ENCODE data around the gene TNNI3K. TPM values are rescaled to one million over a fixed set of nuclear protein-coding genes. Genes with fewer than 3 reads are reported as not detected.

TNNI3K gene
- total RNA-seq, 1 experiment from 2014 or later = 0.49 TPM

- Histone ChIP-seq H3K27ac (ENCODE audit: low read depth, low read length) (no peak overlapping the region), H3K36me3 (ENCODE audit: control insufficient read depth in 1 of 2, insufficient read depth in 2 of 2, low read length in 2 of 2) (no peaks in the 10 kb centered on the region), H4K20me1 (ENCODE audit: insufficient read depth) (no peaks in the 10 kb centered on the region), H3K9ac (ENCODE audit: low read length) (no peak overlapping the region), H2AFZ (ENCODE audit: low read depth, low read length, poor library complexity, severe bottlenecking) (no peak overlapping the region), H3K4me3 (replicated peaks in 1 of 2; ENCODE audit: low read depth in 1 of 2, low read length in 2 of 2) (no peak overlapping the region), H3K9me2 (ENCODE audit: insufficient read depth) (no peaks in the 10 kb centered on the region), H3K9me3 (ENCODE audit: control insufficient read depth in 1 of 2, insufficient read depth in 1 of 2, low read depth in 1 of 2, low read length in 2 of 2) (no peaks in the 10 kb centered on the region), H3K79me2 (ENCODE audit: insufficient read depth, low read length) (no peaks in the 10 kb centered on the region), H3K27me3 (ENCODE audit: insufficient read depth, low read length) (0 out of 2 replicates have a peak, but pooled peaks cover 3% of the 10 kb centered on the region), H3K4me1 (ENCODE audit: control insufficient read depth in 1 of 2, insufficient read depth in 2 of 2, low read length in 2 of 2) (no peaks in the 10 kb centered on the region), H3K4me2 (ENCODE audit: low read length) (no peak overlapping the region)
- no peak for ATAC-seq
- intact Hi-C loops (cut with micrococcal nuclease) = no loop called here
- no peak for TF ChIP-seq EGR1 (IDR thresholded peaks at IDR 0.05; ENCODE audit: low read depth)
- no peak for TF ChIP-seq SP1 (IDR thresholded peaks at IDR 0.05; ENCODE audit: low read depth)
- no peak for TF ChIP-seq CTCF (IDR thresholded peaks at IDR 0.05 in 2 of 3, conservative IDR thresholded peaks at IDR 0.05 in 1 of 3; ENCODE audit: borderline replicate concordance in 1 of 3, insufficient read depth in 1 of 3, low read depth in 2 of 3, low read length in 2 of 3)
- no peak for TF ChIP-seq TCF7L2 (IDR thresholded peaks at IDR 0.05; ENCODE audit: borderline replicate concordance, extremely low read depth, insufficient read depth, insufficient read length)
- no peak for TF ChIP-seq ZNF274 (IDR thresholded peaks at IDR 0.05; ENCODE audit: low read depth, low read length)
- TF ChIP-seq ZFX (IDR thresholded peaks at IDR 0.05) = no peak
- TF ChIP-seq ZBTB33 (IDR thresholded peaks at IDR 0.05; ENCODE audit: extremely low read depth, insufficient replicate concordance, low read length) = no peak
- TF ChIP-seq POLR2AphosphoS5 (IDR thresholded peaks at IDR 0.05; ENCODE audit: low read depth, low read length) = no peak
- TF ChIP-seq SIN3A (IDR thresholded peaks at IDR 0.05; ENCODE audit: low read depth) = no peak
- TF ChIP-seq EZH2phosphoT487 (IDR thresholded peaks at IDR 0.05; ENCODE audit: borderline replicate concordance) = no peak
- TF ChIP-seq ELF1 (IDR thresholded peaks at IDR 0.05; ENCODE audit: borderline replicate concordance, low read depth) = no peak
- TF ChIP-seq SRF (IDR thresholded peaks at IDR 0.05; ENCODE audit: low read depth) = no peak
- no peak for TF ChIP-seq MAX (IDR thresholded peaks at IDR 0.05)
- no peak for TF ChIP-seq CEBPB (IDR thresholded peaks at IDR 0.05; ENCODE audit: low read depth)
- TF ChIP-seq POLR2A (IDR thresholded peaks at IDR 0.05; ENCODE audit: borderline replicate concordance, extremely low read depth, insufficient read depth, insufficient read length) = no peak
- TF ChIP-seq ATF3 (IDR thresholded peaks at IDR 0.05) = no peak
- no peak for TF ChIP-seq RAD21 (IDR thresholded peaks at IDR 0.05; ENCODE audit: low read depth)
- TF ChIP-seq FOSL1 (IDR thresholded peaks at IDR 0.05; ENCODE audit: low read depth) = no peak
- no peak for TF ChIP-seq EZH2 (IDR thresholded peaks at IDR 0.05)
- no peak for TF ChIP-seq REST (IDR thresholded peaks at IDR 0.05; ENCODE audit: low read depth)
- BruUV-seq (replicated peaks) = no TSS peak
- CTCF ChIA-PET = no interaction called here
- POLR2A ChIA-PET = no interaction called here
- DNase-seq (ENCODE audit: low read depth, low spot score) = no peak
- RAD21 ChIA-PET (ENCODE audit: low non-redundant PET in 1 of 2, low total read pairs in 2 of 2, uncharacterized antibody in 2 of 2, unreplicated experiment in 2 of 2) = no interaction called here
Measured at GRCh38 chr1:74453277-74453676, 218.1 kb downstream of the TNNI3K start.
